Epithelial cell of prostate (primary cell): ENCODE data around the gene ZBBX.

Source experiments
- DNase-seq: peaks from one replicate; pipeline ENCODE4 v3.0.0-alpha.2; 2011; ENCODE audit warnings: low read depth, low spot score
- H3K27ac ChIP-seq: fragments of 450-650 bp; 2 replicates; pipeline ENCODE4 v1.5.1; 2017; ENCODE audit warnings: mild to moderate bottlenecking

ZBBX gene

DNA sequence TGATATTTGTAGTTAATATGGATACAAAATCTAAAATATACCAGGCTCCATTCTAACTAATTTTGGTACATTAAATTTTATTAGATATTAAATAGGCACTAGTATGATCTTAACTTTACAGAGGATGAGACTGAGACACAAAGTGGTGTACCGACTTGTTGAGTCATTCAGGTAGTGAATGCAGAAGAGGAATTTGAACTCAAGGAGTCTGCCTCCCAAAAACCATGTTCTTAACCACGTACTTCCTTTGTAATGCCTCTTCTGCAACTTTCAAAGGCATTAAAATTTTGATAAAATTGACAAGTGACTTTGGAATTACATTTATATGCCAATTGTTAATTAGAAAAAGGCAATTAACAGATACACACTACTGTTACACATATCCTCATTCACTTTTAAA, 61.8 kb downstream of the ZBBX start:
- H3K27ac ChIP-seq: no peak overlapping the region
- DNase-seq: no peak

DNA sequence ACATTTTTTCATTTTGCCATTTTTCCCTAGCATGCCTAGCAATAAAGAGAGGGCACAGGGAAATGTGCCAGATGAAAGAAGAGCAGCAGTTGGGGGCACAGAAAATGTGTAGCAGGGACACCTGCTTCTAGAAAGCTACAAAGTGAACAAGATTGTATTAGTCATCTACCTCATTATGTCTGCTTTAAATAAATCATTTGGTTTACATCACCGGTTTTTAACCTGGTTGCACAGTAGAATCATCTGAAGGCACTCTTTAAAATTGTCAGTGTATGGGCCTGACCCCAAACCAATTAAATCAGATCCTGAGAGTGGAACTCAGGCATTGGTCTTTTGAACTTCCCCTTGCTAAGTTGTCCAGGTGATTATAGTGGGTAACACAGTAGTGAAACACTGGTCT, 73.8 kb downstream of the ZBBX start:
- no peak for DNase-seq
- H3K27ac ChIP-seq: no peak overlapping the region

DNA sequence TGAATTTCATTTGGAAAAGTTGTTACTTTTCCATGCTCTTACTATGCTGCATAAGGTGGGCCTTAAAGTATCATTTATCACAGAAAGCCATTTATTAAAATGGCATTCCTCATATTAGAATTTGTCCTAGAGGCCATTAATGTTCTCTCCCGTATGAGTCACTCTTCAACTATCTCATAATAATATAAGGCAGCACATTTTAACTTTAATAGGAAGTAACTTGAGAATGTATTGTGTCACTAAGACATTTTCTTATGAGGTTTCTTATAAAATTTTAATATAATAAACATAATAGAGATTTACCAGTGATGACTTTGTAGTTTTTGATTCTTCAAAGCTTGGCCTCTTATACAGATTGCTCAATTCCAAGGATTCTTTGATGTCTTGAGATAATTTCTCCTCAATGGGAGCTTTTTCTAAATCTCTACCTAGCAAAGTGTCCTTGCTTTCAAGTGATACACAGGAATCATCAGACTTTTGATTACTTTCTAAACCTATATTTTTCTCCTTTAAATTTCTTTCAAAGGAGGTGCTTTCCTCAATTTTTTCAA, 74.7 kb downstream of the ZBBX start:
- no peak overlapping the region for H3K27ac ChIP-seq
- no peak for DNase-seq

DNA sequence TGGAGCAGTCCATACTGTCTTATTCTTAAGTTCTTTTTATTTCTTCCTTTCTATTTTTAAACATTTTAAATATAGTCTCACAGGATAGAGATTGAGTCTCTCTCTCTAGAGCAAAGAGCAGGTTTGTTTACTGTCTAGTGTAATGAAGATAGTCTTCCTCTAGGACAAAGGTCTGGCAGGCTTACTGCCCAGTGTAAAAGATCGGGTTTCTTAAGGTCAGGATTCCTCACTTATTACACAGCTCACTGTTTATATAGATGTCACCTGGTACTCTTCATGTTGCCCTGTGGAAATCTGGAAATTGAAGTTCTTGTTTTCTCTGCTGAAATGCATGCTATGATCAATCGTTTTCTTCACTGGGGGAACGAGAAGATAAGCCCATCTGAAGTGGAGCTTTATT, 76.0 kb downstream of the ZBBX start:
- DNase-seq: no peak

DNA sequence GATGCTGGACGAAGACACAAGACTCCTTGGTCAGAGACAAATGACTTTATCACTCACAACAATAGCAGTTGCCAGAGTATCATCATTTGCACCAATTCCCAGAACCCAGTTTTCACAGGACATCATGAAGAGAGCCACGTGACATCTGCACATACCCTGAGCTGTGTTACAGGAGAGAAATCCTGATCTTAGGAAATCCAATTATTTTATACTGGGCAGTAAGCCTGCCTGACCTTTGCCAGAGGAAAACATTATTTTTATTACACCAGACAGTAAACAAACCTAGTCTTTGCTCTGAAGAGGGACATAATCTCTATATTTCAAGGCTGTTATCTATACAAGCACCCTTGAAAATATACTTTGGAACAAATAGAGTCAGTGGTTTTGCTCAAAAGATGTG, 77.4 kb downstream of the ZBBX start:
- no peak for DNase-seq
- no peak overlapping the region for H3K27ac ChIP-seq

More for the DNA sequence above, 76.0 kb downstream of the ZBBX start:
- H3K27ac ChIP-seq: no peak overlapping the region

DNA sequence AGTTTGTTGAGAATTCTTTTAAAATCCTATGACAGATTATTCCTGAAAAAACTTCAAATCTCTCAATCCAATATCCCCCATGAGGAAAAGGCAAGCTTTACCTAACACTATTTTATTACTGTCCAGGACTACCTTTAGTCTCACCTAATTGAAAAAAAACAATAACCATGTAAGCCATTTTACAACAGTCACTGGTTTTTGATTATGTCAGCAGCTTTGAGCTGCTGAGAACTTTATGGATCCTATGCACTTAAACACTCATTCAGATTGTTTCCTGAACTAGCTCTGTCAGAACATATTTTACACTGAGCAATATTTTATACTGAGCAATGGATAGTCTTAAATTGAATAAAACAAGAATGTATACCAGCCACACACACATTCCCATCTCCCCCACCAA, 79.9 kb downstream of the ZBBX start:
- no peak for DNase-seq
- H3K27ac ChIP-seq: no peak overlapping the region

DNA sequence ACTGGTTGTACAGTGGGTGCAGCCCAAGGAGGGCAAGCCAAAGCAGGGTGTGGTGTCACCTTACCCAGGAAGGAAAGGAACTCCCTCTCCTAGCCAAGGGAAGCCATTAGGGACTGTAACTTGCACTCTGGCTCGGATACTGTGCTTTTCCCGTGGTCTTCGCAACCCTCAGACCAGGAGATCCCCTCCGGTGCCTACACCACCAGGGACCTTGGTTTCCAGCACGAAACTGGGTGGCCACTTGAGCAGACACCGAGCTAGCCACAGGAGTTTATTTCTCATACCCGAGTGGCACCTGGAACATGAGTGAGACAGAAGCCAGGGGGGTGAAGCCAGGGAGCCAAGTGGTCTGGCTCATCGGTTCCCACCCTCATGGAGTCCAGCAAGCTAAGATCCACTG, 90.7 kb downstream of the ZBBX start:
- no peak for DNase-seq
- H3K27ac ChIP-seq: no peak overlapping the region

DNA sequence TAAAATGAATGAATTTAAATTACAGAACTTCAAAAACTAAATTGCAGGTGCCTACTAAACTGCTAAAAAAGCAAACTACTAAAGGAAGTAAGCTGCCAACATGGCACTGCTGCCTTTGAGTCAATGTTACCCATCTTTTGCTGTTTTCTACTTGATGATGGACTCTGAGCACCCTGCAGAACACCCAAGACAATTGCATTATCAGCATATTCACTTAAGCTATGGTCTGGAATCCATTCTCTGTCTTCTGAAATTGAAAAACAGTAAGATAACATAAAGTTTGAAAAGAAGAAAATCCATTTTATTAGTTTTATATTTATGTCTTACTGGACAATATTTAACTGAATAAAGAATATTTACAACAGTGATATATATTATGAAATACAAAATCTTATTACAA, 91.4 kb downstream of the ZBBX start:
- no peak overlapping the region for H3K27ac ChIP-seq
- DNase-seq: no peak

DNA sequence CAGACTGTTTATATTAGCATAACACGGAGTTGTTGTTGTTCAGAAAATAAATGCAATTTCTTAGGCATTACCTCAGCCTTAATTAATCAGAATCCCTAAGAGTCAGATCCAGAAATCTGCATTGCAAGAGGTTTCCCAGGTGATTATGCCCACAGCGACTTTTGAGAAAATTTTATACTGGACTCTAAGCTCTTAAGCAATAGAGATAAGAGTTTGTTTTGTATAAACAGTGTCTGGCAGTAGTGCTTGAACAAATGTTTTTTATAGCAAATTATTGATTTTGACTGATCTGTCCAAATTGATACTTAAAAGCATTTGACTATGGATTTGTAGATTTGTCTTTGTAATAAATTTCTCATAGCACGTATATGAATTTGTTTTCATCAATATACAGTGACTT, 92.8 kb downstream of the ZBBX start:
- no peak overlapping the region for H3K27ac ChIP-seq
- no peak for DNase-seq

DNA sequence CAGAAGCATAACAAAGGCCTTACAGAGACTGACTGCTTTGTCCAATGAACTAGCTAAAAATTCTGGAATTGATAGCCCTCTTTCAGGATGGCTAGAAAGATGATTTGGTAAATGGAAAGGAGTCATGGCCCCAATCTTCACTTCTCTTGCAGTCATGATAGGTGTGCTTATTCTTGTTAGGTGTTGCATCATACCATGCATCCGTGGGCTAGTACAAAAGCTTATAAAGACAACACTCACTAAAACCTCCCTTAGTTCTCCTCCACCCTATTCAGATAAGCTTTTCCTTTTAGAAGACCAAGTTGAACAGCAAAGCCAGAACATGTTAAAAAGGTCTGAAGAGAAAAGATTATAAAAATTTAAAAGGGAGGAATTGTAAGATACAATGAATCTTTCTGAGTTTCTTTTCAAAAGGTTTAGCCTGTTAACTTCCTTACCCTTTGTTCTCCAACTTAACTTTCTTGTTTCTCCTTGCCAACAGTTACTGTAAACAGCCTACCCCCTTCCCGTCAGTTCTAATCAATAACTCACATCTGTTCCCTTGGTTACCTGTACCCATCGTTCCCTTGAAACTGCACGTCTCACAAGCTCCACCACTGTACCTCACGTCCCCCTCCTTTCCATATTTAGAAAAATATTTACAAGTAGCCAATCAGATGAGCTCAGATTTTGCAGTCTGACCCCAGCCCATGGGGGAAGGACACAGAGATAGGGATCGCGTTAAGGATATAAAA, 105.8 kb downstream of the ZBBX start:
- H3K27ac ChIP-seq: no peak overlapping the region

DNA sequence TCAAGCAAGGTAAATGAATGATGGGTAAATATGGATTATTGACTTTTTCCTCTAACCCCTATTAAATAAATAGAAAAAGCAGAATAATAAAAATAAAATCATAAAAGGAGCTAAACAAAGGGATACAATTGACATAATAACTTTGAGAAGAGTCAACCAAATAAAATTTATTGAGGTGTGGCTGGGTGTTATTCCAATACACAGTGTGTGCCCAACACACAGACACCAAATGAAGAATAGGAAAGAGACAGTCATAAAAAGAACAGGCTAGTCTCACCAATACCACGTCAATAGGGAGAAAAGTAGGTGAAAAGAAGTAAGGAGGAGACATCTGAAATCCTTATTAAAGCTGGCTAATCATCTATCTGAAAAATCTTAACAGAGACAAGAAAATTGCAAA, 127.1 kb downstream of the ZBBX start:
- DNase-seq: no peak
- H3K27ac ChIP-seq: no peak overlapping the region

More for the DNA sequence above, 105.8 kb downstream of the ZBBX start:
- DNase-seq: no peak

DNA sequence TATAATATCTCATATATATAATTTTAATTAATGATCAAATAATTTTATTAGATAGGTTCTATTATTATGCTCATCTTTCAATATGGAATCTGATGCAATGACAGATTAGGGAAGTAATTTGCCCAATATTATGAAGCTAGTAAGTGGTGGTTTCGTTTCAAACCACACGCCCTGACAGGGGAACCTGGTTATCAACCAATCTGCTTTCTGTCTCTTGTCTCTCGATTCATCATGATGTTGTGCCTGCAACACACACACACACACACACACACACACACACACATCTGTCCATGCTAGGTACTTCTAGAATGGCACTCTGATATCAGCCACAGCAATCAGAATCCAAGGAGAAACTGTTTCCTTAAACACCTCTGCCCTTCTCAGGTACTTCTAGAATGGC, 128.4 kb downstream of the ZBBX start:
- DNase-seq: no peak
- no peak overlapping the region for H3K27ac ChIP-seq

DNA sequence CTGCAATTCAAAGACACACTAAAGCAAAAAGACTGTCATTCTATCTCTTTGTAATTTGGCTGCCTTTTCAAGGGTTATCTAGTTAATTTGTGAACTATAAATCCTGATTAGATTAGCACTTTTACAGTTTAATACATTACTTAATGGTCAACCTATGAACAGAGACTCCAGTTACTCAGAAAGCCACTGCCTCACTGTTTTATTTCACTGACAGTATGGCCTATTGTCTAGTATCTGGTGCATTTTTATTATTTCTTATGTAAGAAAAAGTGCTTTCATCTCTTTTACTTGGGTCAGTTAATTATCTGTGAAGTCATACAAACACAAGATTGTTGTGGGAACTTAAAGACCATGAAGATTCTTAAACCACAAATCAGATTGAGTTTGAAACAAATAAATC, 133.8 kb downstream of the ZBBX start:
- H3K27ac ChIP-seq: no peak overlapping the region
- DNase-seq: no peak

DNA sequence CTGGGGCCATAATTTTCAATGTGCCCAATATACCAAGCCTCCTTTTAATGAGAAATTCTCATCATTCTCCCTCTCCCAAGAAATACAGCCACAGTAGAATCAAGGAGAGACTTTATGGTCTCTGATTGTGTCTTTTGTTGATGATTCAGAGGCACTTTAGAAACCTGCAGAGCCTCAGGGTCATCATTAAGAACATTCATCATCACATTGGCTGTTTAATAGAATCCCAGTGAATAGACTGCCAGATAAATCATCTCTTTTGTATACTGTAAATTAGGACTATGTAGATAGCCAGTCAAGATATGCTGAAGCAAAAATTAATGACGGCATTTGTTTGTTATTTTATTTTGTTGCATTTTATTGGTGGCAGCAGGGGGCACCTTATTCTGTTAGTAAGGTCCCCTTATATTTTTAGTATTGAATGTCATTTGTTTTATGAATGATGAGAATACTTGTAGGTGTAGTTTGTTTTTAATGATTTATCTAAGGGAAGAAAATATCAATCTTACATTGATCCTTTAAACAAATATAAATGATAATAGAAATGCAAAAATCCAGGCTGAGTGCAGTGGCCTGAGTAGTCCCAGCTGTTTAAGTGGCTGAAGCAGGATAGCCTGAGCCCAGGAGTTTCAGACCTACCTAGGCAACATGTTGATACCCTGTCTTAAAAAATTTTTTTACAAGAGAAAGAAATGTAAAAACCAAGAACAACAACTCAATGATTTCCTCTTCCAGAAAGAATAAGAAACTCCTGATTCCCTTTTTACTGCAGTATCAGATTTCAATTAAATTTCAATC, 138.8 kb downstream of the ZBBX start:
- no peak overlapping the region for H3K27ac ChIP-seq
- DNase-seq: no peak

DNA sequence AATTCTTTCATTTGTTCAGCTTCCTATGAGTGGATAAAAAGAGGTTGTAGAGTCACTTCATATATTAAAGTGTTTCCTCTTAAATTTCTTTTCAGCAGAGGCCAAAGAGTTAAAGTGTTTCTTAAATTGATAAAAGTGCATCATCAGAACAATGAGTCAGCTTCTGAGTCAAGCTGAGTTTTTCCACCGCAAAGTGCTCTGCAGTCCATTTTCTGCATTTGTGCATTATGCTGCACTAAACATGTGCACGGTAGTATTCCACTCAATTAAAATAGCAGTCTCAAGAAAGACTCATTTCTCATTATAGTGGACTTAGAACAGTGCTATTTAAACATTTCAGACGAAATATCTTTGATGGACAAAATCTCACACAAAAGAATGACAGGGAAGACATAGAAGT, 152.0 kb downstream of the ZBBX start:
- H3K27ac ChIP-seq: no peak overlapping the region
- DNase-seq: no peak

DNA sequence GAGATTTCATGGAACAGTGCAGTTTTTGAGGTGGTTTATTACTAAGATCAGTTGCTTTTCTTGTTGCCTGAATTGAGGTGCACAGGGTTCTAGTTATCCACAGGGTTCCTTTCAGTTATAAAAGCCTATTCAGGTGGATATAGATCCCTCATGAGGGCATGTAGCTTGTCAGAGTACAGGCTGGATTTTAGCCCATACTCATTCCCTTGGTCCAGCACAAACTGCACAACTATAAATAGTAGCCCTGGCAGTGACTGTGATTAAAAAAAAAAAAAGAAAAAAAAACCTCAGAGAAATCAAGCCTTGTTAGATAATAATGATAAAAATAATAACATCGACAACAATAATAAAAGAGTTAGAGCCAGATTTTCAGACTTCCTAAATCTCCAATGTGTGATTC, 154.3 kb downstream of the ZBBX start:
- no peak for DNase-seq
- H3K27ac ChIP-seq: no peak overlapping the region

DNA sequence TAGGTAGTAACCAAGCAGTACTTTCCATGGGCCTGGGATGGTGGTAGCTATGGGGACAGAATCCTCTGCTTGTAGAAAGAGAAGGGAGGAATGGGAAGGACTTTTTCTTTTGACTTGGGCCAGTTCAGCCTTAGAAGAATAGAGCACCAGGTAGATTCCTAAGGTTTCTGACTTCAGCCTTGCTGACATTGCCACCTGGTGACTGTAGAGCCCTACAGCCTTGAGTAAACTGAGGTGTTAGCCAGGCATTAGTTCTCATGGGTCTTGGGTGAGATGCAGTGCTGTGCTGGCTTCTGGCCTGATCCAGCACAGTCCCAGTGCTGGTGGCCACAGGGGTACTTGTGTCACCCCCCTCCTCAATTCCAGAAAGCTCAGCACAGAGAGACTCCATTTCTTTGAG, 171.1 kb downstream of the ZBBX start:
- no peak overlapping the region for H3K27ac ChIP-seq
- no peak for DNase-seq

DNA sequence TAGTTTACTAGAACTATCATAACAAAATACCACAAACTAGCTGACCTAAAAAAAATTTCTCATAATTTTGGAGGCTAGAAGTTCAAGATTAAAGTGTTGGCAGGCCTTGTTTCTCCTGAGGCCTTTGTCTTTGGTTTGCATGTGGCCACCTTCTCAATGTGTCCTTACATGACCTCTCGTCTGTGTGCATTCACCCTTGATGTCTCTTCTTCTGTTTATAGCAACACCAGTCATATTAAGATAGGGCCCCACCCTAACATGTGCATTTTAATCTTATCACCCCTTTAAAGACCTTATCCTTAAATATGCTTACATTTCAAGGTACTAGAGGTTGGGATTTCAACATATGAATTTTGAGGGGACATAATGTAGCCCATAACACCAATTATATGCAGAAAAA, 177.0 kb downstream of the ZBBX start:
- no peak for DNase-seq
- H3K27ac ChIP-seq: no peak overlapping the region

DNA sequence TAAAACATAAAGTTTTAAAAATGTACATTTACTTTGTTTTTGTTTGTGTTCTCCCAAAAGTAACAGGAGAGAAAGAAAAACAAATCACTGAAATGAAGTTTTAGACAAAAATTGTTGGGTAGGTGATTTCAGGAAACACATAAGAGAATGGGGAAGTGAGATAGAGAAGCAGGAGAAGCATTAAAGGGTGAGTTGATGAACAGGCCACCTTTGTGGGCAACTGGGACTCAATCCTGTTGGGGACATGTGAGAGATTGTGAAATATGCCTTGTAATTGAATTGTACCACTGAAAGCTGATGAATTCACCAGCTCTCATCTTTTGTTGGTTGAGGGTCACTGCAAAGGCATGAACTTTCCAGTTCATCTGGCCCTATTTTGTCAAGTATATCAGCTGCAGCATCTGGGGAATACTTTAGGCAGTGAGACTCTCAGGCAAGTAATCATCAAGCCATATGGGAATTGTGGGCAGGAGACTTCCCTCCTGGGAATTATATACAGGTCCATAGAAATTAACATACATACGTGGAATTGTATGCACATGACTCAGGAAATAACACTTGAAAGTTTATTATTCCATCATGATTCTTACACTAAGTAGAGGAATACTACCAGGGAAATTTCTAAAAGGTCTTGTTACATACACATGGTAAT, 181.0 kb downstream of the ZBBX start:
- DNase-seq: no peak
- H3K27ac ChIP-seq: no peak overlapping the region
